Activated CD4-positive, alpha-beta T cell treated with anti-CD3 and anti-CD28 coated beads, Interleukin-2, amount 50 U/mL, for 16 hours (primary cell): Measurements from ENCODE around the gene ZNF783.
"Not testable (repeated sequence)": the region's sequence is repeated elsewhere in the genome, so short reads cannot be mapped to it uniquely, and the experiment has no call there.

Experiments
- DNase-seq: peaks from one replicate; pipeline ENCODE4 v3.0.0-alpha.2; 2020

Gene ZNF783

GRCh38 chr7:149306854-149307253 is 44.9 kb downstream of the ZNF783 start:
- DNase-seq, result no peak

GRCh38 chr7:149307775-149308501 is 45.9 kb downstream of the ZNF783 start:
- DNase-seq, result no peak

GRCh38 chr7:149310113-149310836 is 48.3 kb downstream of the ZNF783 start:
- DNase-seq, result peak; percentile 28

- no peak for DNase-seq
Observed at GRCh38 chr7:149310990-149311573, 49.1 kb downstream of the ZNF783 start.

- no peak for DNase-seq
Observed at GRCh38 chr7:149313981-149314380, 52.0 kb downstream of the ZNF783 start.

- DNase-seq, result peak; percentile 13
Observed at GRCh38 chr7:149316606-149317005, 54.6 kb downstream of the ZNF783 start.

- DNase-seq, result no peak
Observed at GRCh38 chr7:149317496-149317895, 55.5 kb downstream of the ZNF783 start.

- no peak for DNase-seq
Observed at GRCh38 chr7:149317986-149318672, 56.1 kb downstream of the ZNF783 start.

GRCh38 chr7:149319376-149319775 is 57.4 kb downstream of the ZNF783 start:
- DNase-seq, result no peak

GRCh38 chr7:149320313-149321124 is 58.5 kb downstream of the ZNF783 start:
- DNase-seq, result no peak

- DNase-seq, result peak; percentile 18
Observed at GRCh38 chr7:149321125-149321905, 59.3 kb downstream of the ZNF783 start.

- peak; percentile 10 for DNase-seq
Observed at GRCh38 chr7:149321978-149322541, 60.1 kb downstream of the ZNF783 start.

- DNase-seq, result no peak
Observed at GRCh38 chr7:149322737-149323136, 60.7 kb downstream of the ZNF783 start.

- no peak for DNase-seq
Observed at GRCh38 chr7:149325248-149325647, 63.3 kb downstream of the ZNF783 start.

- DNase-seq, result no peak
Observed at GRCh38 chr7:149329265-149329664, 67.3 kb downstream of the ZNF783 start.

- no peak for DNase-seq
Observed at GRCh38 chr7:149329766-149330334, 67.9 kb downstream of the ZNF783 start.

- DNase-seq, result peak; percentile 15
Observed at GRCh38 chr7:149330914-149331567, 69.0 kb downstream of the ZNF783 start.

- not testable (repeated sequence) for DNase-seq
Observed at GRCh38 chr7:149332602-149333320, 70.8 kb downstream of the ZNF783 start.

GRCh38 chr7:149333321-149333717 is 71.3 kb downstream of the ZNF783 start:
- no peak for DNase-seq

- DNase-seq, result no peak
Observed at GRCh38 chr7:149334219-149334618, 72.2 kb downstream of the ZNF783 start.
